ENCODE measurements around the gene ELMO1. TPM values are rescaled to one million over a fixed set of nuclear protein-coding genes. Genes with fewer than 3 reads are reported as not detected.

ELMO1 gene
- total RNA-seq, 1 experiment from 2014 or later = 137 TPM

DNA sequence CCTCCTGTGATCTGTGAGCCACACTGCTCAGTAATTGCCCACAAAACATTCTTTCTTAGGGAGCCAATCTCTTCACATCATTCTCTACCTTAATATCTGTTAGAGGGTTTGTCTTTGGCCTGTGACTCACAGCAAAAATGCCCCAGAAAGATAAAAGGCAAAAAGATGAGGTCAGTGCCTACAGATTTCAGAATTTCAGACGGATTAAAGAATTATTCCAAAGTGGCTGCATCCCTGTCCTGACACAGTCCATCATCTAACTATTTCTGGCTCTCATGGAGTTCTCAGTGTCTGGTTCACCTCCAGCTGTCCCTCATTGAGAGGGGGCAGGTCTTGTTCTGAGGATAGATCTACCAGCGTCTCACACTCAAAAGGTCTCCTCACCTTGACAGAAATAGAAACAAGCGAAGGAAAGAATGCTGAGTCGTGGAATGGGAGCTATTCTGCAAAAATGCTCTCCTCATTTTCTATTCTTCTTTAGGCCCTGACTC lies 585.8 kb downstream of the ELMO1 start:
- no peaks in the 10 kb centered on the region for H3K27me3 ChIP-seq (ENCODE audit: low read length)
- peaks cover 3% of the 10 kb centered on the region; the same call in 1 of the 2 replicates for H3K4me1 ChIP-seq (ENCODE audit: low read length)
- DNase-seq = no peak
- no peak overlapping the region for H3K4me2 ChIP-seq (ENCODE audit: low read depth, low read length, poor library complexity, severe bottlenecking)
- H3K79me2 ChIP-seq (ENCODE audit: low read length) = no peaks in the 10 kb centered on the region
- no peak overlapping the region for H3K4me3 ChIP-seq (ENCODE audit: low read length)
- H3K9me2 ChIP-seq (replicated peaks; ENCODE audit: insufficient read depth, low read length) = no peaks in the 10 kb centered on the region
- no peak overlapping the region for H2AFZ ChIP-seq (ENCODE audit: low read length)
- no peaks in the 10 kb centered on the region for H3K9me3 ChIP-seq (ENCODE audit: low read length)
- no peaks in the 10 kb centered on the region for H4K20me1 ChIP-seq (ENCODE audit: insufficient read depth, low read depth, low read length)
- H3K9ac ChIP-seq (ENCODE audit: low read length) = no peak overlapping the region
- no peak overlapping the region for H3K27ac ChIP-seq (ENCODE audit: low read length)
- no peaks in the 10 kb centered on the region for H3K36me3 ChIP-seq (ENCODE audit: insufficient read depth, low read length)

DNA sequence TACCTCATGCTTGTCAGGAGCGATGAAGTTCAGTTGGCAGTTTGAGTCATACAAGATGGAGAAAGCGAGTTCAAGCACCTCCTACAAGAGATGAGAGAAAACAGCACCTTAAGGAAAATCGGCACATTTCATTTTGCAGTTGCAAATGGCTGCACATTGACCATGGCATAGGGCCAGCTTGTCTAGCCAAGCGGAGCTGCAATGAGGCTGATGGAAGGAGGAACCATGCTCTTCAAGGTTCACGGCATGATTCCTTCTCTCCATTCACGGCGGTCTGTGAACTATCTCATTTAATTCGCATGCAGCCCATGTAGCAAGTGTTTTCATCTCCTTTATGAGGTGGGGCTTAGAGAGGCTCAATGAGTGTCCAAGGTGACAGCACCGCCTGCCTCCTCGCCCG lies 587.0 kb downstream of the ELMO1 start:
- Histone ChIP-seq H3K4me3 (ENCODE audit: low read length) (no peak overlapping the region), H3K9ac (ENCODE audit: low read length) (no peak overlapping the region), H4K20me1 (ENCODE audit: insufficient read depth, low read depth, low read length) (no peaks in the 10 kb centered on the region), H3K9me3 (ENCODE audit: low read length) (no peaks in the 10 kb centered on the region), H3K4me1 (ENCODE audit: low read length) (peaks cover 3% of the 10 kb centered on the region; the same call in 1 of the 2 replicates), H3K79me2 (ENCODE audit: low read length) (no peaks in the 10 kb centered on the region), H3K27me3 (ENCODE audit: low read length) (no peaks in the 10 kb centered on the region), H2AFZ (ENCODE audit: low read length) (no peak overlapping the region), H3K27ac (ENCODE audit: low read length) (no peak overlapping the region), H3K4me2 (ENCODE audit: low read depth, low read length, poor library complexity, severe bottlenecking) (no peak overlapping the region), H3K9me2 (replicated peaks; ENCODE audit: insufficient read depth, low read length) (no peaks in the 10 kb centered on the region), H3K36me3 (ENCODE audit: insufficient read depth, low read length) (no peaks in the 10 kb centered on the region)
- no peak for DNase-seq

DNA sequence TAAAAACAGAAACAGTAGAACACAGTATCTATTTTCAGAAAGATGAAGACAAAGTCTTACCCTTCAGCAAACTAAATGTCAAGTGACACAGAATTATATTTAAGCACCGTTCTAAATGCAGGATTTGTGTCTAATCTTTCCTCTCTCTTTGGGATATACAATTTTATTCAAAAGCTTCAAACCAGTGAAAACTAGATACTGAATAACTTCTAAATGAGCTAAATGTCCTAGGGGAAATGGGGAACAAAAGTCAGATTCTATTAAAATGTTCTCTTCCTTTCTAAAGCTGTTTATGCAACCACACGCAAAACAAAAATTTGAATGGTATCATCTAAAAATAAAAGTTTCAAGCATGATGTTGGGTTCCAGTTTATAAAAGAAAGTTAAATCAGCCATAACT lies 588.0 kb downstream of the ELMO1 start:
- no peaks in the 10 kb centered on the region for H3K27me3 ChIP-seq (ENCODE audit: low read length)
- H3K4me3 ChIP-seq (ENCODE audit: low read length) = no peak overlapping the region
- no peaks in the 10 kb centered on the region for H3K9me3 ChIP-seq (ENCODE audit: low read length)
- H3K79me2 ChIP-seq (ENCODE audit: low read length) = no peaks in the 10 kb centered on the region
- no peaks in the 10 kb centered on the region for H4K20me1 ChIP-seq (ENCODE audit: insufficient read depth, low read depth, low read length)
- no peak overlapping the region for H2AFZ ChIP-seq (ENCODE audit: low read length)
- no peaks in the 10 kb centered on the region for H3K9me2 ChIP-seq (replicated peaks; ENCODE audit: insufficient read depth, low read length)
- H3K27ac ChIP-seq (ENCODE audit: low read length) = no peak overlapping the region
- peaks cover 3% of the 10 kb centered on the region; the same call in 1 of the 2 replicates for H3K4me1 ChIP-seq (ENCODE audit: low read length)
- H3K36me3 ChIP-seq (ENCODE audit: insufficient read depth, low read length) = no peaks in the 10 kb centered on the region
- DNase-seq = no peak
- H3K9ac ChIP-seq (ENCODE audit: low read length) = no peak overlapping the region
- H3K4me2 ChIP-seq (ENCODE audit: low read depth, low read length, poor library complexity, severe bottlenecking) = no peak overlapping the region

DNA sequence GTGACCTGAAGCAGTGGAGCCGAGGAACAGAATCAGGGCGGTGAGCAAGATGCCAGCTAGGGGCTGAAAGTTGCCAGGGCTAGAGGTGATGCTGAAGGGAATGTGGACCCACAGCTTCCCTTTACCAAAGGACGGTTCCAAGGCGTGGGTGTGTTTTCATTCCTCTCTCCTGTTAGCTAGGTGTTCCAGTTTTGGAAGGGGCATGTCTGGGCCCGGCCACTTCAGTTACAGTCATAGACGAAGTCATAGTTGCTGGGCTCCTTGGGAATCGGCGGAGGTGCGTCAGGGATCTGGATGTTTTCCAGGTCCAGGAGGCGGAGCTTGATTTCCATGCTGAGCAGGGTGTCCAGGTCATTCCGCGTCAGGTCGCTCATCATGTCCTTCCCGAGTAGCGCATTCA lies 593.3 kb downstream of the ELMO1 start:
- DNase-seq = no peak
- Histone ChIP-seq H3K4me3 (ENCODE audit: low read length) (no peak overlapping the region), H3K4me2 (ENCODE audit: low read depth, low read length, poor library complexity, severe bottlenecking) (no peak overlapping the region), H3K27ac (ENCODE audit: low read length) (no peak overlapping the region), H3K4me1 (ENCODE audit: low read length) (no peaks in the 10 kb centered on the region), H4K20me1 (ENCODE audit: insufficient read depth, low read depth, low read length) (no peaks in the 10 kb centered on the region), H3K9me2 (replicated peaks; ENCODE audit: insufficient read depth, low read length) (no peaks in the 10 kb centered on the region), H3K27me3 (ENCODE audit: low read length) (no peaks in the 10 kb centered on the region), H3K9ac (ENCODE audit: low read length) (no peak overlapping the region), H3K79me2 (ENCODE audit: low read length) (no peaks in the 10 kb centered on the region), H3K9me3 (ENCODE audit: low read length) (no peaks in the 10 kb centered on the region), H2AFZ (ENCODE audit: low read length) (no peak overlapping the region), H3K36me3 (ENCODE audit: insufficient read depth, low read length) (no peaks in the 10 kb centered on the region)

DNA sequence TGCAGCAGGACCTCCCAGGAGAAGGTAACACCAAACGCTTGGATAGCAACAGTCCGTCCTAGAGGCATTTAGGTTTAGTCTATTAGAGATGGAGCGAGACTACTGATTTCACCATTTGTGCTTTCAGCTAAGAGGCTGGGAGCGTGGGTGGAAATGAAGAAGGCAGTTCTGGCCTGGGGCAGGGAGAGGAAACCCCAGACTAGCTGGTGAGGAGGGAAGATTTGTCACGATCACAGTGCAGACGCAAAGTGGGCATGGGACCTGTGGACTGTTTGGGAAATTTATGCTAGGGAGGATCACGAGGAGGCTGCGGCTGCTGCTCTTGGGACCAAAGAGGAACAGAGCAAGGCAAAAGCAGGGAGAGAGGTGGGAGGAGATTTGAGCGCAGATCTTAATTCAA lies 594.0 kb downstream of the ELMO1 start:
- no peak for DNase-seq
- no peak overlapping the region for H3K4me3 ChIP-seq (ENCODE audit: low read length)
- H3K4me2 ChIP-seq (ENCODE audit: low read depth, low read length, poor library complexity, severe bottlenecking) = no peak overlapping the region
- H3K27me3 ChIP-seq (ENCODE audit: low read length) = no peaks in the 10 kb centered on the region
- no peak overlapping the region for H3K9ac ChIP-seq (ENCODE audit: low read length)
- H4K20me1 ChIP-seq (ENCODE audit: insufficient read depth, low read depth, low read length) = no peaks in the 10 kb centered on the region
- H3K36me3 ChIP-seq (ENCODE audit: insufficient read depth, low read length) = no peaks in the 10 kb centered on the region
- H3K79me2 ChIP-seq (ENCODE audit: low read length) = no peaks in the 10 kb centered on the region
- no peaks in the 10 kb centered on the region for H3K9me2 ChIP-seq (replicated peaks; ENCODE audit: insufficient read depth, low read length)
- no peaks in the 10 kb centered on the region for H3K9me3 ChIP-seq (ENCODE audit: low read length)
- H3K4me1 ChIP-seq (ENCODE audit: low read length) = no peaks in the 10 kb centered on the region
- H2AFZ ChIP-seq (ENCODE audit: low read length) = no peak overlapping the region
- no peak overlapping the region for H3K27ac ChIP-seq (ENCODE audit: low read length)

DNA sequence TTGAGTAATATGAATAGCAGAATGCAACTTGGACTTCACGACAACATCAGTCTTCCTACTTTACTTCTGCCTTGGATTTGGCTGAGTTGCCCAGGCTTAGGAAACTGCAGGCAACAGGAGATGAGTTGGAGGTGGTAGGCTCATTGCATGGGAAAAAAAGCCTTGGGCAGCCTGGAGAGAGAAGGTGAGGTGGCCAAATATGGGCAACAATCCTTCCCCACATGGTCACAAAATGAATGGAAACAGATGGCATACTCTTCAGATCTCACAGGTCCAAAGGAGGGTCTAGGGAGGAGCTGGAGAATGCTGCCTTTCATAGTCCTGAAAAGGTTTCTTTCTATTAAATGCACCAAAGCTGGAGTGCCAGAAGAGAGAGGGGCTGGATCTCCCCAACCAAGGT lies 595.7 kb downstream of the ELMO1 start:
- Histone ChIP-seq H3K4me3 (ENCODE audit: low read length) (no peak overlapping the region), H3K4me2 (ENCODE audit: low read depth, low read length, poor library complexity, severe bottlenecking) (no peak overlapping the region), H3K27ac (ENCODE audit: low read length) (no peak overlapping the region), H3K79me2 (ENCODE audit: low read length) (no peaks in the 10 kb centered on the region), H2AFZ (ENCODE audit: low read length) (no peak overlapping the region), H3K9ac (ENCODE audit: low read length) (no peak overlapping the region), H3K4me1 (ENCODE audit: low read length) (no peaks in the 10 kb centered on the region), H3K9me3 (ENCODE audit: low read length) (peaks cover 4% of the 10 kb centered on the region; the same call in 1 of the 2 replicates), H3K36me3 (ENCODE audit: insufficient read depth, low read length) (no peaks in the 10 kb centered on the region), H3K9me2 (replicated peaks; ENCODE audit: insufficient read depth, low read length) (no peaks in the 10 kb centered on the region), H3K27me3 (ENCODE audit: low read length) (no peaks in the 10 kb centered on the region), H4K20me1 (ENCODE audit: insufficient read depth, low read depth, low read length) (no peaks in the 10 kb centered on the region)
- no peak for DNase-seq

DNA sequence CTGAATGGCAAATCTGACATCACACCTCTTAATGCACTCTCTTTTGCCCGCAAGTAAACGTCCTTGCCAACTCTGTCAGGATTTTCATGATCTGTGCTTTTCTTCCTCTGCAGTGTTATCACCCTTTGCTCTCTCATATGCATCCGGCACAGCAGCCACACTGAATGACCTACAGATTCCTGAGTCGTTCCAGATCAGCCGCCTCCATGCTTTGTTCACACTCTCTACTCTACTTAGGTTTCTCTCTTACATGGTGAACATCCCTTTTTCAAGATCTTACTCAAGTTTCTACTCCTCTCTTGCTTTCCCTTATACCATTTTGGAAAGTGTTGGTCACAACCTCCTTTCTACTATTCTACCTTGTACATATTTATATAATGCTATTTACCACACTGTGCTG lies 596.6 kb downstream of the ELMO1 start:
- H3K9me2 ChIP-seq (replicated peaks; ENCODE audit: insufficient read depth, low read length) = no peaks in the 10 kb centered on the region
- H3K4me3 ChIP-seq (ENCODE audit: low read length) = no peak overlapping the region
- H4K20me1 ChIP-seq (ENCODE audit: insufficient read depth, low read depth, low read length) = no peaks in the 10 kb centered on the region
- H3K79me2 ChIP-seq (ENCODE audit: low read length) = no peaks in the 10 kb centered on the region
- H3K4me1 ChIP-seq (ENCODE audit: low read length) = no peaks in the 10 kb centered on the region
- DNase-seq = no peak
- no peak overlapping the region for H2AFZ ChIP-seq (ENCODE audit: low read length)
- H3K4me2 ChIP-seq (ENCODE audit: low read depth, low read length, poor library complexity, severe bottlenecking) = no peak overlapping the region
- no peaks in the 10 kb centered on the region for H3K36me3 ChIP-seq (ENCODE audit: insufficient read depth, low read length)
- no peak overlapping the region for H3K27ac ChIP-seq (ENCODE audit: low read length)
- H3K9me3 ChIP-seq (ENCODE audit: low read length) = peaks cover 6% of the 10 kb centered on the region; the same call in 1 of the 2 replicates
- no peak overlapping the region for H3K9ac ChIP-seq (ENCODE audit: low read length)
- H3K27me3 ChIP-seq (ENCODE audit: low read length) = no peaks in the 10 kb centered on the region

DNA sequence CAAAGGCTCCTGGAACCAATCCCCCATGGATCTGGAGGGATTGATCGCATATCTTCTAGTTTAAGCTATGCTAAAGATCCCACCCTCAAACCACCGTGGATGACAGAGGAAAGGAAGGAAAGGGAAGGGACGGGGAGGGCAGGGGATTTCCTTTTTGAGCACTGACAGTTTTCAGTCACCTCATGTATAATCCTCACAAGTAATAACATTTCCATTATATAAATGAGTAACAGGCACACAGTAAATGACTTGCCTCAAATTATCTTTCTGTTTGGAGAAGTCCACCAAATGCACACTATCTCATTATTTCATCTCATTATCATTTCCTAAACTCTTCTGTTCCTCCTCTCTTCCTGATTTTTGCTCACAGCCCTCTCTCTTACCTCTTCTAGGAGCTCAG lies 597.3 kb downstream of the ELMO1 start:
- Histone ChIP-seq H4K20me1 (ENCODE audit: insufficient read depth, low read depth, low read length) (no peaks in the 10 kb centered on the region), H3K27ac (ENCODE audit: low read length) (no peak overlapping the region), H3K4me3 (ENCODE audit: low read length) (no peak overlapping the region), H3K4me2 (ENCODE audit: low read depth, low read length, poor library complexity, severe bottlenecking) (no peak overlapping the region), H2AFZ (ENCODE audit: low read length) (no peak overlapping the region), H3K9me3 (ENCODE audit: low read length) (peaks cover 6% of the 10 kb centered on the region; the same call in 1 of the 2 replicates), H3K4me1 (ENCODE audit: low read length) (no peaks in the 10 kb centered on the region), H3K9me2 (replicated peaks; ENCODE audit: insufficient read depth, low read length) (no peaks in the 10 kb centered on the region), H3K79me2 (ENCODE audit: low read length) (no peaks in the 10 kb centered on the region), H3K36me3 (ENCODE audit: insufficient read depth, low read length) (no peaks in the 10 kb centered on the region), H3K27me3 (ENCODE audit: low read length) (no peaks in the 10 kb centered on the region), H3K9ac (ENCODE audit: low read length) (no peak overlapping the region)
- no peak for DNase-seq

DNA sequence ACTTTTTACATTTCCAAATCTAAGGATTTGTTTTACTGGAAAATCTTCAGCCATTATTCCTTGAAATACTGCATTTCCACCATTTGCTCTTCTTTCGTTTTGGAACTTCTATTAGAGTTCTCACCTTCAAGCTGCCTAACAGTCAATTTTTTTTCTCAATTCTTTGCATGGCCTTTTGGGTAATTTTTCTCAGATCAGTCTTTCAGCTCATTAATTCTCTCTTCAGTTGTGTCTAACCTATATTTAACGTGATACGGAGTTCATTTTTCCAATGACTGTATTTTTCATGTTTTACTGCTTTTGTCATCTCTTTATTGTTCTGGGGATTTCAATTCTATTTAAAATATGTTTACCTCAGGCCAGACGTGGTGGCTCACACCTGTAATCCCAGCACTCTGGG lies 600.7 kb downstream of the ELMO1 start:
- no peak overlapping the region for H3K9ac ChIP-seq (ENCODE audit: low read length)
- no peak for DNase-seq
- no peaks in the 10 kb centered on the region for H3K4me1 ChIP-seq (ENCODE audit: low read length)

More for the DNA sequence above, 600.7 kb downstream of the ELMO1 start:
- Histone ChIP-seq H2AFZ (ENCODE audit: low read length) (no peak overlapping the region), H3K79me2 (ENCODE audit: low read length) (no peaks in the 10 kb centered on the region), H3K9me2 (replicated peaks; ENCODE audit: insufficient read depth, low read length) (no peaks in the 10 kb centered on the region), H3K4me2 (ENCODE audit: low read depth, low read length, poor library complexity, severe bottlenecking) (no peak overlapping the region), H3K9me3 (ENCODE audit: low read length) (peaks cover 6% of the 10 kb centered on the region; the same call in 1 of the 2 replicates), H3K4me3 (ENCODE audit: low read length) (no peak overlapping the region), H3K27me3 (ENCODE audit: low read length) (no peaks in the 10 kb centered on the region), H3K27ac (ENCODE audit: low read length) (no peak overlapping the region), H3K36me3 (ENCODE audit: insufficient read depth, low read length) (no peaks in the 10 kb centered on the region), H4K20me1 (ENCODE audit: insufficient read depth, low read depth, low read length) (no peaks in the 10 kb centered on the region)
